Measurements from ENCODE around the gene MGAT5.
"Not testable (repeated sequence)": the region's sequence is repeated elsewhere in the genome, so short reads cannot be mapped to it uniquely, and the experiment has no call there.

The MGAT5 gene

GRCh38 chr2:134281815-134282419 lies 28.0 kb downstream of the MGAT5 start:
- no peak for DNase-seq

GRCh38 chr2:134282629-134283400 lies 28.9 kb downstream of the MGAT5 start:
- no peak for DNase-seq

GRCh38 chr2:134283661-134284060 lies 29.8 kb downstream of the MGAT5 start:
- DNase-seq = no peak

GRCh38 chr2:134284119-134284670 lies 30.3 kb downstream of the MGAT5 start:
- DNase-seq = no peak

GRCh38 chr2:134287323-134287722 lies 33.5 kb downstream of the MGAT5 start:
- DNase-seq = no peak

- DNase-seq = no peak
Measured at GRCh38 chr2:134288814-134289213, 34.9 kb downstream of the MGAT5 start.

GRCh38 chr2:134289225-134289624 lies 35.4 kb downstream of the MGAT5 start:
- no peak for DNase-seq

- DNase-seq = no peak
Measured at GRCh38 chr2:134290358-134290757, 36.5 kb downstream of the MGAT5 start.

- DNase-seq = no peak
Measured at GRCh38 chr2:134292514-134292913, 38.6 kb downstream of the MGAT5 start.

GRCh38 chr2:134293719-134294537 lies 40.1 kb downstream of the MGAT5 start:
- DNase-seq = no peak

- DNase-seq = not testable (repeated sequence)
Measured at GRCh38 chr2:134294598-134294997, 40.7 kb downstream of the MGAT5 start.

GRCh38 chr2:134295441-134295840 lies 41.6 kb downstream of the MGAT5 start:
- no peak for DNase-seq

- DNase-seq = no peak
Measured at GRCh38 chr2:134296301-134296700, 42.4 kb downstream of the MGAT5 start.

GRCh38 chr2:134299334-134299733 lies 45.5 kb downstream of the MGAT5 start:
- no peak for DNase-seq

GRCh38 chr2:134300585-134300984 lies 46.7 kb downstream of the MGAT5 start:
- DNase-seq = no peak

GRCh38 chr2:134301099-134301927 lies 47.4 kb downstream of the MGAT5 start:
- DNase-seq = no peak

GRCh38 chr2:134301928-134302260 lies 48.0 kb downstream of the MGAT5 start:
- DNase-seq = no peak

- no peak for DNase-seq
Measured at GRCh38 chr2:134304394-134305108, 50.7 kb downstream of the MGAT5 start.

- DNase-seq = no peak
Measured at GRCh38 chr2:134305109-134305491, 51.2 kb downstream of the MGAT5 start.

GRCh38 chr2:134306521-134306920 lies 52.6 kb downstream of the MGAT5 start:
- no peak for DNase-seq

- DNase-seq = no peak
Measured at GRCh38 chr2:134307334-134307733, 53.5 kb downstream of the MGAT5 start.
